HEK293T (cell line): ENCODE data around the gene GJD3.

Experiments used
- ELF4 ChIP-seq: fragments of 450-650 bp; IDR thresholded peaks from 2 replicates; pipeline ENCODE4 v1.6.1; 2017; ENCODE audit warnings: antibody characterized with exemption
- LEF1 ChIP-seq: fragments of 450-650 bp; IDR thresholded peaks from 2 replicates; pipeline ENCODE4 v1.6.1; 2017; ENCODE audit warnings: mild to moderate bottlenecking, borderline replicate concordance
- NFRKB ChIP-seq: fragments of 450-650 bp; IDR thresholded peaks from 2 replicates; pipeline ENCODE4 v1.6.1; 2016; ENCODE audit warnings: mild to moderate bottlenecking, moderate library complexity
- PKNOX1 ChIP-seq: fragments of 450-650 bp; IDR thresholded peaks from 2 replicates; pipeline ENCODE4 v1.6.1; 2016
- SP1 ChIP-seq: fragments of 450-650 bp; IDR thresholded peaks from 2 replicates; pipeline ENCODE4 v1.6.1; 2017
- SUZ12 ChIP-seq: fragments of 450-650 bp; IDR thresholded peaks from 2 replicates; pipeline ENCODE4 v1.6.1; 2016; ENCODE audit warnings: mild to moderate bottlenecking

- TF ChIP-seq SUZ12 (no peak), SP1 (no peak), ELF4 (no peak), LEF1 (no peak), NFRKB (no peak), PKNOX1 (no peak)
These were observed 39.5 kb upstream of the GJD3 start for GRCh38 chr17:40404003-40404402.
